Globus pallidus (tissue), 1 donor: ENCODE measurements around the gene SERPINE1.
"Not testable (repeated sequence)": the region's sequence is repeated elsewhere in the genome, so short reads cannot be mapped to it uniquely, and the experiment has no call there.

Experiments used
- DNase-seq: peaks from one replicate; pipeline ENCODE4 v3.0.0-alpha.2; 2015; ENCODE audit warnings: low spot score

Gene SERPINE1

DNA sequence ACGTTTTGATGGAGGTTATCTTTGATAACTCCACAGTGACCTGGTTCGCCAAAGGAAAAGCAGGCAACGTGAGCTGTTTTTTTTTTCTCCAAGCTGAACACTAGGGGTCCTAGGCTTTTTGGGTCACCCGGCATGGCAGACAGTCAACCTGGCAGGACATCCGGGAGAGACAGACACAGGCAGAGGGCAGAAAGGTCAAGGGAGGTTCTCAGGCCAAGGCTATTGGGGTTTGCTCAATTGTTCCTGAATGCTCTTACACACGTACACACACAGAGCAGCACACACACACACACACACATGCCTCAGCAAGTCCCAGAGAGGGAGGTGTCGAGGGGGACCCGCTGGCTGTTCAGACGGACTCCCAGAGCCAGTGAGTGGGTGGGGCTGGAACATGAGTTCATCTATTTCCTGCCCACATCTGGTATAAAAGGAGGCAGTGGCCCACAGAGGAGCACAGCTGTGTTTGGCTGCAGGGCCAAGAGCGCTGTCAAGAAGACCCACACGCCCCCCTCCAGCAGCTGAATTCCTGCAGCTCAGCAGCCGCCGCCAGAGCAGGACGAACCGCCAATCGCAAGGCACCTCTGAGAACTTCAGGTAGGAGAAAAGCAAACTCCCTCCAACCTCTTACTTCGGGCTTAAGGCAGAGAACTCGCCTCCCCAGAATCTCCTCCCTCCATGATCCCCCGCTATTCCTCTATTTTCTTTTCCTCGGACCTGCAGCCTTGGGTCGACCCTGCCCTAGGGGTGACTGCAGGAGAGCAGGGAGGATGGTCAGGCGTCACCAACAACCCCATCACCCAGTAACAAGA is at the start of gene SERPINE1:
SERPINE1 (plus strand) TSS at position 454 of the 809 bp plus-strand sequence. CDS start 1,290 bp downstream, outside the sequence.
- peak; percentile 31 for DNase-seq

DNA sequence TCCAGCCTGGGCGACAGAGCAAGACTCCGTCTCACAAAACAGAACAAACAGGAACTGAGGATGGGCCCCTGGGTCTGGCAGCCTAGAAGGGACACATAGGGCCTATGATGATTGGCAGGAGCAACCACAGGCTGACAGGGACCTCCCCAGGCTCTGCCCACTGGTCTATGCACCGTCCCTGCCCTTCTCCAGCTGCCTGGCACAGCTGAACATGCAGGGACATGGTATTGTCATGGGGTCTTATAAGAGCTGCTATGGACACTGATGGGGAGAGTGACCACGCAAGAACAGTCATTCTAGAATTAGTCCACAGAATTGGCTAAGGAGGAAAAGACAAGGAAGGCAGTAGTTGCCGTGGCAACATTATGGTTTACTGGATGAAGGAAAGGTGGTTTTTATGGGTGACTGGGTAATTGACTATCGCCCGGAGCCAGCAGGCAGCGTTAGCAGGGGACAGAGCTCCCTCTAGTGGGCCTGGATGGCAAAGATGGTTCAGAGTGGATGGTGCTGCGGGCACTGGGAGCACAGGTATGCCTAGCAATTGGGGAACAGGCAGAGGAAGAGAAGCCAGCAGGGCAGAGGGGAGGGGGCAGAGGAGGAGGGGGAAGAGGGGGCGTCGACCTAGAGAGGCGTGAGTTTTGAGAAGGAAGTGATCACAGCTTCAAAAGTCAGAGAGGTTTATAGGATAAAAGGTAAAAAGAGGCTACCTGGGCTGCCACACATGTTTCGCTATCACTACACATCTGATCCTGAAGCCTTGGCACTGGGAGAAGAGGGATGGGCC is 49.4 kb upstream of the SERPINE1 start:
- peak; percentile 43 for DNase-seq

DNA sequence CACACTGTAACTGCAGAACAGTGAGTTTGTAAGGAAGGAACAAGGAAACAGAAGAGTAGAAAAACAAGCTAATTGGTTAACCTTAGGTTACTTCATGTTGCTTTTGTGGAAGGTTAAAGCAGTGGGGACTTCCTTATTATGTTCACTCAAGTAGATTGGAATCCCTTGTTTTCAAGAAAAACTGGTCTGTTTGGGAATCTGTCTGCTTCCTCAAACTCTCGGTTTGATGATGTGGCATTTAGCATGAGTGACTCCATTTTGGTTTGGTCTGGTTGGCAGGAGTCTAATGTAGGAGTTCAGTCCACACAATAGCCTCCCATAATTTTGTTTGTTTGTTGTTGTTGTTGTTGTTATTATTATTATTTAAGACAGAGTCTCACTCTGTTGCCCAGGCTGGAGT is 45.5 kb upstream of the SERPINE1 start:
- DNase-seq: no peak

DNA sequence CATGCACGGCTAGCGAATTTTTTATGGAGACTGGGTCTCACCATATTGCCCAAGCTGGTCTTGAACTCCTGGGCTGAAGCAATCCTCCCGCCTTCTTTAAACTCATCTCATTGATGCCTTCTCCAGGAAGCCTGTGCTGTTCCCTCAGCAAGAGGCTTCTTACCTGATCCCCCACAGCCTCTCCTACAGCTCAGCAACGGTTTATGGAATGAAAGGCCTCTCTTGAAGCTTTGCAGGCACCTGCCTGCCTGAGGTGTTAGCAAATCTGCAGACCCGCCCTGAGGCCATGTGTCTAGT is 42.1 kb upstream of the SERPINE1 start:
- DNase-seq: no peak

DNA sequence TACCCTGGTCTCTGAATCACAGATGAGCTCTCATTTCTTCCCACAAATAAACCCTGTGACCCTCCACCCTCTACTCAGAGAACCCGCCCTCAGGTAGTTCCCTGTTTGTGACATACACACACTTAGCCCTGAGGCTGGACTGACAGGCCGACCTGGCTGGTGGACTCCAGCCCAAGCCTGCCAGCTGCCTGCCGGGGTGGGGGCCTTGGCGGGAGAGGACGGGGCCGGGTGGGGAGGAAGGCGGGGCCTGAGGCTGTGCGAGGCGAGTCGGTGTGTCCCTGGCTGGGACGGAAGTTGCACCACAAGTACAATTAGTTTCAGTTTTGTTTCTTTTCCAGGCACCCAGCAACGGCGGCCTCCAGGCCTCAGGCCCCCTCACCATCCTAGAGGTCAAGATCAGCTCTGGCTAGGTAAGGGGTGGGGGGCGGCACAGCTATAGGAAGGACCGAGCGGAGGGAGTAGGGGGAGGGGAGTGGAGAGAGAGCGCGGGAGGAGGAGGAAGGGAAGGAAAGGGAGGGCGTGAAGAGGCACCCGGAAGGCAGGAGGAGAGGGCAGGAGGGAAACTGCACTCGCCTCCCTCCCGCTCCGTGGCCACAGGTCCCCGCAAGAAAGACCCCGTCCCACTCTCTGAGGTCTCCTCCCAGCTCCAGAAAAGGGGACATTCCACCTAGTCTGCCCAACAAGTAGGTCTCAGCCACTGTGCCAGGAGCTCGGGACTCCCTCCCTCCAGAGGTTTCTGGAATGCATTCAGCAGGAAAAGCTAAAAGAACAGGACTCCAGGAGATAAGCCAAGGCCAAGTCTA is 41.5 kb upstream of the SERPINE1 start, which contains the start of gene TRIM56:
TRIM56 (plus strand) TSS at position 320 of the 803 bp plus-strand sequence. CDS start 1,832 bp downstream, outside the sequence.
- DNase-seq: peak; percentile 77

DNA sequence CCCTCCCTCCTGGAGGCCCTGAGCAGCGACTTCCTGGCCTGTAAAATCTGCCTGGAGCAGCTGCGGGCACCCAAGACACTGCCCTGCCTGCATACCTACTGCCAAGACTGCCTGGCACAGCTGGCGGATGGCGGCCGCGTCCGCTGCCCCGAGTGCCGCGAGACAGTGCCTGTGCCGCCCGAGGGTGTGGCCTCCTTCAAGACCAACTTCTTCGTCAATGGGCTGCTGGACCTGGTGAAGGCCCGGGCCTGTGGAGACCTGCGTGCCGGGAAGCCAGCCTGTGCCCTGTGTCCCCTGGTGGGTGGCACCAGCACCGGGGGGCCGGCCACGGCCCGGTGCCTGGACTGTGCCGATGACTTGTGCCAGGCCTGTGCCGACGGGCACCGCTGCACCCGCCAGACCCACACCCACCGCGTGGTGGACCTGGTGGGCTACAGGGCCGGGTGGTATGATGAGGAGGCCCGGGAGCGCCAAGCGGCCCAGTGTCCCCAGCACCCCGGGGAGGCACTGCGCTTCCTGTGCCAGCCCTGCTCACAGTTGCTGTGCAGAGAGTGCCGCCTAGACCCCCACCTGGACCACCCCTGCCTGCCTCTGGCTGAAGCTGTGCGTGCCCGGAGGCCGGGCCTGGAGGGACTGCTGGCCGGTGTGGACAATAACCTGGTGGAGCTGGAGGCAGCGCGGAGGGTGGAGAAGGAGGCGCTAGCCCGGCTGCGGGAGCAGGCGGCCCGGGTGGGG is 39.4 kb upstream of the SERPINE1 start:
- no peak for DNase-seq

DNA sequence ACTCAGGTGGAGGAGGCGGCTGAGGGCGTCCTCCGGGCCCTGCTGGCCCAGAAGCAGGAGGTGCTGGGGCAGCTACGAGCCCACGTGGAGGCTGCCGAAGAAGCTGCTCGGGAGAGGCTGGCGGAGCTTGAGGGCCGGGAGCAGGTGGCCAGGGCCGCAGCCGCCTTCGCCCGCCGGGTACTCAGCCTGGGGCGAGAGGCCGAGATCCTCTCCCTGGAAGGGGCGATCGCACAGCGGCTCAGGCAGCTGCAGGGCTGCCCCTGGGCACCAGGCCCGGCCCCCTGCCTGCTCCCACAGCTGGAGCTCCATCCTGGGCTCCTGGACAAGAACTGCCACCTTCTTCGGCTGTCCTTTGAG is 38.9 kb upstream of the SERPINE1 start:
- DNase-seq: no peak

DNA sequence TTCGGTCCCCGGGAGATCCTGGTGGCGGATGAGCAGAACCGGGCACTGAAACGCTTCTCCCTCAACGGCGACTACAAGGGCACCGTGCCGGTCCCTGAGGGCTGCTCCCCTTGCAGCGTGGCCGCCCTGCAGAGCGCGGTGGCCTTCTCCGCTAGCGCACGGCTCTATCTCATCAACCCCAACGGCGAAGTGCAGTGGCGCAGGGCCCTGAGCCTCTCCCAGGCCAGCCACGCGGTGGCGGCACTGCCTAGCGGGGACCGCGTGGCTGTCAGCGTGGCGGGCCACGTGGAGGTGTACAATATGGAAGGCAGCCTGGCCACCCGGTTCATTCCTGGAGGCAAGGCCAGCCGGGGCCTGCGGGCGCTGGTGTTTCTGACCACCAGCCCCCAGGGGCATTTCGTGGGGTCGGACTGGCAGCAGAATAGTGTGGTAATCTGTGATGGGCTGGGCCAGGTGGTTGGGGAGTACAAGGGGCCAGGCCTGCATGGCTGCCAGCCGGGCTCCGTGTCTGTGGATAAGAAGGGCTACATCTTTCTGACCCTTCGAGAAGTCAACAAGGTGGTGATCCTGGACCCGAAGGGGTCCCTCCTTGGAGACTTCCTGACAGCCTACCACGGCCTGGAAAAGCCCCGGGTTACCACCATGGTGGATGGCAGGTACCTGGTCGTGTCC is 37.9 kb upstream of the SERPINE1 start:
- DNase-seq: no peak

DNA sequence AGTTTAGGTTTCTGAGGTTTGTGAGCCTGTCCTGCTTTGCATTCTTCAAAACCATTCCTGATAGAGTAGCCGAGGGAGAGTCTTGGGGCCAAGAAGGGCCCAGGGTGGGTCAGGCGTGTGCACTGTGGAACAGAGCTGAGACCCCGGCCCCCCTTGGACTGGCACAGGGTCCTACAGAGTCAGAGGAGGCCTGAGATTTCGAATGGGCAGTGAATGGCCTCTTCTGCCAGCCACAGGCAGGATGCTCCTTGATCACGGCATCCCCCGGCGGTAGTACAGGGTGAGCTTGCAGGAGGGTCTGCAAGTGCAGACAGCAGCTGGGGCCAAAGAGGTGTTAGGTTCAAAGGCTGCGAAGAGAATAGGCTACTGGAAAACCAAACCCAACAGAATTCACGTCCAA is 37.0 kb upstream of the SERPINE1 start:
- no peak for DNase-seq

DNA sequence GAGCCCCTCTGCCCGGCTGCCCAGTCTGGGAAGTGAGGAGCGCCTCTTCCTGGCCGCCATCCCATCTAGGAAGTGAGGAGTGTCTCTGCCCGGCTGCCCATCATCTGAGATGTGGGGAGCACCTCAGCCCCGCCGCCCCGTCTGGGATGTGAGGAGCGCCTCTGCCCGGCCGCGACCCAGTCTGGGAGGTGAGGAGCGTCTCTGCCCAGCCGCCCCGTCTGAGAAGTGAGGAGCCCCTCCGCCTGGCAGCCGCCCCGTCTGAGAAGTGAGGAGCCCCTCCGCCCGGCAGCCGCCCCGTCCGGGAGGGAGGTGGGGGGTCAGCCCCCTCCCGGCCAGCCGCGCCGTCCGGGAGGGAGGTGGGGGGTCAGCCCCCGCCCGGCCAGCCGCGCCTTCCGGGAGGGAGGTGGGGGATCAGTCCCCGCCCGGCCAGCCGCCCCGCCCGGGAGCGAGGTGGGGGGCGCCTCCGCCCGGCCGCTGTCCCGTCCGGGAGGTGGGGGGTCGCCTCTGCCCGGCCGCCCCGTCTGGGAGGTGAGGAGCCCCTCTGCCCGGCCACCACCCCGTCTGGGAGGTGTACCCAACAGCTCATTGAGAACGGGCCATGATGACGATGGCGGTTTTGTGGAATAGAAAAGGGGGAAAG is 34.5 kb upstream of the SERPINE1 start:
- not testable (repeated sequence) for DNase-seq

DNA sequence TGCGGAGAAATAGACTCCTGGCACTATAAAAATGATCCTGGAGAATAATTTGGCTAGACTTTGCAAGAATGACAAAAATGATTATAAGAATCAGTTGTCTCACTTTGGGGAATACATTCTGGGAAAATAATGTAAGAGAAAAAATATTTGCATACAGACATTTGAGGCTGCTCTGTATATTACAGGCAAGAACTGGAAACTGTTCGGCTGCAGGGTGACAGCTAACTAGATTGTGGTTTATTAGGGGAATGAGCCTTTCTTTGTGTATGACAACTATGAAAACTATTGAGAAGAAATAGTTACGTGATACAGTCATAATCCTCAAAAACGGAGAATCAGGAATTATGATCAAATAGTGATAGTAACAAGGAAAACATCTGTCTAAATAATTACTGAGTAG is 33.0 kb upstream of the SERPINE1 start:
- DNase-seq: no peak

DNA sequence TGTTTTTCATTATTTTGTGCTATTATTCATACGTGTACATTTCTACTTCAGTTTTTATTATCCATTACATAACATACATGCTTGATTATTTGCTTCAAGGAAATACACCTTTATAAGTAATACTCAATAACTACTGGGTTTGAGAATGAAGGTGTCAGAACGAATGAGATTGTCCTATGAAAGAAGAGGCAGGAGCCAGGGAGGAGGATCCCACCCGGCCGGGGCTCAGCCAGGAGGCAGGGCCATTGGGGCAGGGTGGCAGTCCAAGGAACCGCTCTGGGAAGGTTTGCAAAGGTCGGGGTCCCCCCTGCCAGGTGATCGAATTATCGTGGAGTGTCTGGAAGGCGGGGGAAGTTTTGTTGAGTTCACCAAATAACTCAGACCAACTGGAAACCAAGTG is 32.5 kb upstream of the SERPINE1 start:
- DNase-seq: no peak

DNA sequence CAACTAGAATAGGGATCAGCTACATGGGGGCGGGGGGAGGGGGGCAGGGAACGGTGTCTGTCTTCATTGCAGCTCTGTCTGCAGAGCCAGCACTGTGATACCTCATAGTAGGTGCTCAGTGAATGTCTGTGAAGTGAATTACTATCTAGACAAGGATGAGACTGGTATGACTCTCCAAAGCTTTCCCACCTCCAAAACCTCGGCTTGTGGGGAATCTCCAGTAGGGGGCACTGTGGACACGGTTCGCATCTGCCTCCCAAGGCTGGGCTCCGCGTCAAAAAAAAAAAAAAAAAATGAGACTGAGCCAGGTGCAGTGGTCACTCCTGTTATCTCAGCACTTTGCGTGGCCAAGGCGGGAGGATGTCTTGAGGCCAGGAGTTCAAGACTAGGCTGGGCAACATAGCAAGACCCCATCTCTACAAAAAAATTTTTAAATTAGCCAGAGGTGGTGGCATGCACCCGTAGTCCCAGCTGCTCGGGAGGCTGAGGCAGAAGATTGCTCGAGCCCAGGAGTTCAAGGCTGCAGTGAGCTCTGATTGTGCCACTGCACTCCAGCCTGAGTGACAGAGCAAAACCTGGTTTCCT is 32.0 kb upstream of the SERPINE1 start:
- no peak for DNase-seq

DNA sequence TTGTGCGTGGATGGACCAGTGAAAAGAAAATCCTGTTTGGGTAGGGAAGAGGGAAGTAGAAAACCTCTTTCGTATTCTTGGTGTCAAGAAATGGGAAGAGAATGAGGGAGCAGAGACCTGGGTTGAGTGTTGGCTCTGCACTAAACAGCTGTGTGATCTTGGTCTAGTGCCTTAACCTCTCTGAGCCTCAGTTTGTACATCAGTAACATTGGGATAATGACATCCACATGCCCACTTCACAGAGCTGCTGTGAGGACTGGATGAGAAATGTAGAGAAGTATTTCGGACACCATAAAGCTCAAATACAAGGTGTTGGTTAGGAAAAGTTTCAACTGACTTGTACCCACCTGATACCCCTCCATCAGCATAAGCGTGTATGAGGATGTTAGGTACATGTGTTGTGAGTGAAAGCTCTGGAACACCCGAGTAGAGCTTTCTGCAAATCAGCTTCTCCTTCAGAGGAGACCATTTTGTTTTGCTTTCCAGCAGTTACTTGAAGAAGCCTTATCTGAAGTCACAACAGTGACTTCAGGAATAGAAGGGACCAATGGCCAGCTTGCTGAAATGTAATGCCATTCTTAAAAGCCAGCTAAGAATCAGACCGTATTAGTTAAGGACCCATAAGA is 30.5 kb upstream of the SERPINE1 start:
- DNase-seq: no peak

DNA sequence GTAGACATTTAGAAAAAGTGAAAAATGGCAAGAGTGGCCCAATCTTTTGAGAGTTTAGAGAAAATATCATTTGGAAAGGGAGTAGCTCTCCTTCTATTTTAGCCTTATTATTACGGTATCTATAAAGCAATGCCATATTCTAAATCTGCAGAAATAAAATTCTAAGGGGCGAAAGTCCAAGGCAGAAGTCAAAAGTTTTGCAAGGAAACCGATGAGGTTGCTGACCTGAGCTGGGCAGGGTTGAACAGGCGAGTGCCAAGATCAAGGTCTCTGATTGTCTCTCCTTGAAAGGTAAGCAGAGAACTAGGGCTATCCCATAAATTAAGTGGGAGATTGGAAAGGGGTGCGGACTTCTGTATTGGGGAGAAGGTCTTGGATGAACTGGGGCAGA is 30.0 kb upstream of the SERPINE1 start:
- DNase-seq: no peak

DNA sequence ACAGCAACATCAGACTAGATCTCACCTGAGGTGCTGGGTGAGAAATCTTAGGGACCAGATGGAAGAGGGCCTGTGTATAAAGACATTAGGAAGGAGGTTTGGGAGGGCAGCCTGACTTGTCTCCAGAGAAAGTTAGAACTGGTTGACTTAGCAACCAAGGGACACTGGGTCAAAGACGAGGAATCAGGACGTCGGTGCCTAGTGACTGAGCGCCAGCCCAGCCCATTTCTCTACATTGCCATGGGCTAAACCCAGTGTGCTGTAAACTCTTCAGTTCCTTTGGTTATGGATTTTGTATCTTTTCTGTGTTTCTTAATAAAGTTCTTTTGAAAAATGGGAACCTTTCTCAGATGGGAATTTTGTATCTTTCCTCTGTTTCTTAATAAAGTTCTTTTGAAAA is 29.3 kb upstream of the SERPINE1 start:
- DNase-seq: no peak

DNA sequence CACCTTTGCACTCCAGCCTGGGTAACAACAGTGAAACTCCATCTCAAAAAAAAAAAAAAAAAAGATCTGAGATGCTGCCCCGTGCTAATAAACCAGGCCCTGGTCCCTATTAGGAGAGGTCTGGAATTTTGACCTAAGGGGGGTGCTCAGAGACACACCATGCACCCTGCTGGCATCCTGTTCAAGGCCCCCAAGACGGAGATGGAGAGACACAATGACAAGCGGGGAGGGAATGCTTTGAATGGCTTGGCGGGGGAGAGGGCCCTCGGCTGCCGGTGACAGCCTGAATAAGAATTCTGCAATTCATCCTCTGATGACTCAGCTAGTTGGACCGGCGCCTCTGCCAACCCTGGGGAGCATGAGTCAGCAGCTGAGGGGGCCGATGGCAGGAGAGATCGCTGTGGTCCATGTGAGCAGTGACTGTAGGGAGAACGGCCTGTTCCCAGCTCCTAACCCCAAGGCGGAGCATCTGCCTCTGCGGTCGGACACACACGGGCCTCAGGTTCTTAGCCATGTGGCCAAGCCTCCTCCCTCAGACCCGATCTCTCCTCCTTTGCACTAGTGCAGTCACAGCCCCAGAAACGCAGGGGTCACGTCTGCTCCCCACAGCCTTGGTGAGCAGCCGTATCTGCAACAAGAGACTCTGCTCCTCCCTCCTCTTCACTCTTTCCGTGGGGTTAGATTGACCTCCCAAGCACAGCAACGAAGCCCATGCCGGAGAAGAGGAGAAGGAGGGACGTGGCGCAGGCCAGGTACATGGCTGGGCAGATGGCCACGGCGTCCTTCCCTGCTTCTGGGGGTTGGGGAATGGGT is 26.7 kb upstream of the SERPINE1 start:
- peak; percentile 85 for DNase-seq

DNA sequence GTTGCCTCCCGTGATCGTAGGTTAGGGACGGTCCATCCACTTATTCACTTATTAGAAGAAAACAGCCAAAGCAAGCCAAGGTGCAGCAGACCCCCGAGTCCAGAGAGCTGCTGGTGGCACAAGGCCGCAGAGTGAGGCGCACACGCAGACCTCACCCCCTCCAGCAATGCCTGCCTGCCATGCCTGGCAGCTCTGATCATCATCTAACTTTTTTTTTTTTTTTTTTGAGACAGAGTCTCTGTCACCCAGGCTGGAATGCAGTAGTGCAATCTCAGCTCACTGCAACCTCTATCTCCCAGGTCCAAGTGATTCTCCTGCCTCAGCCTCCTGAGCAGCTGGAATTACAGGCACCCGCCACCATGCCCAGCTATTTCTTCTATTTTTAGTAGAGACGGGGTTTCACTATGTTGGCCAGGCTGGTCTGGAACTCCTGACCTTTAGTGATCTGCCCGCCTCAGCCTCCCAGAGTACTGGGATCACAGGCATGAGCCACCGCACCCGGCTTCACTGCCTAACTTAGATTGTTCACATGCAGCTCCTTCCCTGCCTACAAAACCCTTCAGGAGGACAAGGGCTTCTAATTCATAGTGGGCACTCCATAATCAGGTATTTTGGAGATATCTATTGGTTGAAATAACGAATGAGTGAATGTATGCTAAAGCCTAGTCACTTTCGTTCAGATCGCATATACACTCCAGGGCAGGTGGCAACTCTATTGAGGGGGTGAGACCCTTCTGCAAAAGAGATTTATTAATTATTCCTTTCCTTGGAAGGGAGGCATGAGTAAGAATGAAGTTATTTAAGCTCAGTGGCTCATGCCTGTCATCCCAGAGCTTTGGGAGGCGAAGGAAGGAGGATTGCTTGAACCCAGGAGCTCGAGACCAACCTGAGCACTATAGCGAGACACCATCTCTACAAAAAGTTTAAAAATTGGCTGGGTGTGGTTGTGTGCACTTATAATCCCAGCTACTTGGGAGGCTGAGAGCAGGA is 25.8 kb upstream of the SERPINE1 start:
- DNase-seq: no peak
